SK-N-SH (cell line): Measurements from ENCODE around the gene TBKBP1. TPM values are rescaled to one million over a fixed set of nuclear protein-coding genes. Genes with fewer than 3 reads are reported as not detected.
"Not testable (repeated sequence)": the region's sequence is repeated elsewhere in the genome, so short reads cannot be mapped to it uniquely, and the experiment has no call there.

ENCODE experiments used
- CTCF ChIA-PET: fragments of 300-600, 350-600 bp; formaldehyde crosslinking; extraction: SDS; loops from one replicate; lab custom pipeline; 2021; lab: Yijun Ruan, JAX
- POLR2A ChIA-PET: fragments of 350-600 bp; sonication (Branson Sonifier 250); formaldehyde crosslinking; extraction: SDS; loops from one replicate; lab custom pipeline; 2020; ENCODE audit warnings: antibody characterized with exemption, inconsistent platforms; lab: Yijun Ruan, JAX
- DNase-seq: peaks from one replicate; pipeline ENCODE4 v3.0.0; 2012
- H2AFZ ChIP-seq: fragments of 200-600 bp; sonication (generic); 2 replicates; pipeline ENCODE4 v1.8.1; 2016; ENCODE audit warnings: antibody characterized with exemption, mild to moderate bottlenecking, low read depth
- H3F3A ChIP-seq: fragments of 200-600 bp; sonication (generic); replicated peaks from 2 replicates; pipeline ENCODE3; 2016; ENCODE audit warnings: antibody characterized with exemption, mild to moderate bottlenecking; ENCODE audit not compliant: insufficient read depth
- H3K27ac ChIP-seq, 2 experiments: fragments of 200-500 bp in 1 of 2; fragments of 200-600 bp in 1 of 2; sonication (Bioruptor generic) in 1 of 2; sonication (generic), shearing (Covaris generic) in 1 of 2; 2 replicates each; pipeline versions ENCODE4 v1.5.1 to v1.6.1; 2014 to 2016; ENCODE audit warnings: low read depth in 2 of 2, inconsistent platforms in 1 of 2, low read length in 1 of 2, mild to moderate bottlenecking in 1 of 2, mixed read lengths in 1 of 2
- H3K27me3 ChIP-seq: fragments of 200-600 bp; sonication (generic), shearing (Covaris generic); 2 replicates; pipeline ENCODE4 v1.6.1; 2016; ENCODE audit warnings: mixed run types; ENCODE audit not compliant: insufficient read depth
- H3K36me3 ChIP-seq, 2 experiments: fragments of 200-500 bp in 1 of 2; fragments of 200-600 bp in 1 of 2; sonication (Bioruptor generic) in 1 of 2; sonication (generic) in 1 of 2; replicated peaks in 1 of 2; 2 replicates each; pipeline versions ENCODE3 to v1.5.1; 2014 to 2016; ENCODE audit warnings: low read length in 1 of 2, mild to moderate bottlenecking in 1 of 2; ENCODE audit not compliant: insufficient read depth in 2 of 2, control insufficient read depth in 1 of 2
- H3K4me1 ChIP-seq, 2 experiments: fragments of 200-500 bp in 1 of 2; fragments of 200-600 bp in 1 of 2; sonication (Bioruptor generic) in 1 of 2; sonication (generic), shearing (Covaris generic) in 1 of 2; 2 replicates each; pipeline versions ENCODE4 v1.5.1 to v1.6.1; 2014 to 2016; ENCODE audit warnings: low read depth in 1 of 2, low read length in 1 of 2, mixed run types in 1 of 2; ENCODE audit not compliant: insufficient read depth in 2 of 2, control insufficient read depth in 1 of 2
- H3K4me2 ChIP-seq: fragments of 200-600 bp; sonication (generic), shearing (Covaris generic); 2 replicates; pipeline ENCODE4 v1.6.1; 2017; ENCODE audit warnings: mixed run types
- H3K4me3 ChIP-seq, 2 experiments: fragments of 200-500 bp in 1 of 2; fragments of 200-600 bp in 1 of 2; sonication (Bioruptor generic) in 1 of 2; sonication (generic), shearing (Covaris generic) in 1 of 2; 2 replicates each; pipeline versions ENCODE4 v1.5.1 to v1.8.1; 2014 to 2016; ENCODE audit warnings: low read depth in 2 of 2, inconsistent platforms in 1 of 2, low read length in 1 of 2, mild to moderate bottlenecking in 1 of 2, mixed read lengths in 1 of 2, moderate library complexity in 1 of 2
- H3K79me2 ChIP-seq: fragments of 200-600 bp; sonication (generic); 2 replicates; pipeline ENCODE4 v1.8.1; 2017; ENCODE audit warnings: mild to moderate bottlenecking; ENCODE audit not compliant: insufficient read depth
- H3K9ac ChIP-seq: fragments of 200-600 bp; sonication (generic); 2 replicates; pipeline ENCODE4 v1.6.1; 2017; ENCODE audit warnings: mixed run types
- H3K9me2 ChIP-seq: fragments of 200-600 bp; sonication (generic); 2 replicates; pipeline ENCODE4 v1.6.1; 2017; ENCODE audit warnings: mixed run types
- H3K9me3 ChIP-seq: fragments of 200-600 bp; sonication (generic); 2 replicates; pipeline ENCODE4 v1.6.1; 2017; ENCODE audit warnings: mixed run types, mild to moderate bottlenecking, moderate library complexity
- H4K20me1 ChIP-seq: fragments of 200-600 bp; sonication (generic); 2 replicates; pipeline ENCODE4 v1.6.1; 2017; ENCODE audit warnings: mild to moderate bottlenecking, mixed run types; ENCODE audit not compliant: insufficient read depth
- GATA2 ChIP-seq: sonication (generic); formaldehyde crosslinking; IDR thresholded peaks from 2 replicates; pipeline ENCODE4 v1.5.0; 2020; ENCODE audit warnings: mild to moderate bottlenecking, missing genetic modification reagents
- JUND ChIP-seq: IDR thresholded peaks from 2 replicates; pipeline ENCODE4 v1.4.0; 2012
- RCOR1 ChIP-seq: fragments of 150-350 bp; IDR thresholded peaks from 2 replicates; pipeline ENCODE4 v1.6.1; 2017; ENCODE audit warnings: antibody characterized with exemption, low read length
- RFX5 ChIP-seq: IDR thresholded peaks from 2 replicates; pipeline ENCODE4 v1.6.1; 2012; ENCODE audit warnings: mild to moderate bottlenecking, improper control_type of control experiment, low read length
- RXRA ChIP-seq: IDR thresholded peaks from 2 replicates; pipeline ENCODE4 v1.4.0; 2012; ENCODE audit warnings: low read depth, mild to moderate bottlenecking, borderline replicate concordance
- TEAD4 ChIP-seq: IDR thresholded peaks from 2 replicates; pipeline ENCODE4 v1.4.0; 2012; ENCODE audit warnings: mild to moderate bottlenecking, borderline replicate concordance; ENCODE audit not compliant: insufficient read depth
- WGBS: methylation state at CpG from one replicate; pipeline ENCODE4 v1.1.6; 2017; ENCODE audit warnings: low lambda C conversion rate; 5-methylcytosine and 5-hydroxymethylcytosine counted together
- polyA plus RNA-seq, 3 experiments: library from polyadenylated mRNA; depleted of rRNA; stranded (reverse); fragments of >200 nt; gene quantifications; 2 replicates each; pipeline ENCODE4 v1.2.3, GENCODE V29; 2012
- TF ChIP-seq, protein P1 (sequence below): IDR thresholded peaks from 2 replicates; pipeline ENCODE4 v1.6.1; 2012; ENCODE audit warnings: mild to moderate bottlenecking, low read depth, low read length, moderate library complexity
- TF ChIP-seq, protein P2 (sequence below): IDR thresholded peaks from 2 replicates; pipeline ENCODE4; 2012
- TF ChIP-seq, protein P3 (sequence below): IDR thresholded peaks from 2 replicates; pipeline ENCODE4 v1.4.0; 2012; ENCODE audit warnings: low read depth, borderline replicate concordance

Gene TBKBP1
- polyA plus RNA-seq, 1 of the 3 experiments (the other 2 are of a cell fraction), result 14.4 TPM

DNA sequence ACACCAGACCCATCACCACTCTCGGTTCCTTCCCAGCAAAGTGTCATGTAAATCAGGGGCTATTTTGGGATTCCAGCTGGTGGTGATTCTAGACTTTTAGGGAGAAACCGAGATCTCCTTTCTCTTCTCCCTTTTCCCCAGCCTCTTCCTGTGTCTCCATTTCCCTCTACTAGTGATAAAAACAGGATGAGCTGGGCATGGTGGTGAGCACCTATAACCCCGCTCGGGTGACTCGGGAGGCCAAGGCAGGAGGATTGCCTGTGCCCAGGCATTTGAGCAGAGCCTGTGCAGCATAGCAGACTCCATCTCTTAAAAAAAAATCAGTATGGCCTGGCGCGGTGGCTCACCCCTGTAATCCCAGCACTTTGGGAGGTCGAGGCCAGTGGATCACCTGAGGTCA lies 45.2 kb downstream of the TBKBP1 start:
- Histone ChIP-seq H3K4me1 (peaks cover 0 to 6% of the 10 kb centered on the region in 2 experiments; a peak in 1 of 4 replicates), H3K27me3 (peaks cover 83% of the 10 kb centered on the region), H3K27ac (no peak overlapping the region), H4K20me1 (no peaks in the 10 kb centered on the region), H3K9ac (no peak overlapping the region), H3K9me2 (no peaks in the 10 kb centered on the region), H3K4me3 (no peak overlapping the region), H2AFZ (no peak overlapping the region), H3F3A (no peaks in the 10 kb centered on the region), H3K9me3 (no peaks in the 10 kb centered on the region), H3K36me3 (no peaks in the 10 kb centered on the region), H3K4me2 (no peak overlapping the region), H3K79me2 (no peaks in the 10 kb centered on the region)
- ChIA-PET CTCF (interaction anchor here (1.0 to 13.6 kb wide), 6 partner anchors 11 to 83 kb away, joined by 3 to 211 read pairs (median 10); partner anchors contain the start of gene TBKBP1), POLR2A (interaction anchor here (0.6 kb wide), 1 partner anchor 169 kb away, joined by 4 read pairs; no protein-coding TSS in a partner anchor)
- 61% methylated on average over 8 of the region's 8 CpGs for WGBS
- TF ChIP-seq, protein P1, sequence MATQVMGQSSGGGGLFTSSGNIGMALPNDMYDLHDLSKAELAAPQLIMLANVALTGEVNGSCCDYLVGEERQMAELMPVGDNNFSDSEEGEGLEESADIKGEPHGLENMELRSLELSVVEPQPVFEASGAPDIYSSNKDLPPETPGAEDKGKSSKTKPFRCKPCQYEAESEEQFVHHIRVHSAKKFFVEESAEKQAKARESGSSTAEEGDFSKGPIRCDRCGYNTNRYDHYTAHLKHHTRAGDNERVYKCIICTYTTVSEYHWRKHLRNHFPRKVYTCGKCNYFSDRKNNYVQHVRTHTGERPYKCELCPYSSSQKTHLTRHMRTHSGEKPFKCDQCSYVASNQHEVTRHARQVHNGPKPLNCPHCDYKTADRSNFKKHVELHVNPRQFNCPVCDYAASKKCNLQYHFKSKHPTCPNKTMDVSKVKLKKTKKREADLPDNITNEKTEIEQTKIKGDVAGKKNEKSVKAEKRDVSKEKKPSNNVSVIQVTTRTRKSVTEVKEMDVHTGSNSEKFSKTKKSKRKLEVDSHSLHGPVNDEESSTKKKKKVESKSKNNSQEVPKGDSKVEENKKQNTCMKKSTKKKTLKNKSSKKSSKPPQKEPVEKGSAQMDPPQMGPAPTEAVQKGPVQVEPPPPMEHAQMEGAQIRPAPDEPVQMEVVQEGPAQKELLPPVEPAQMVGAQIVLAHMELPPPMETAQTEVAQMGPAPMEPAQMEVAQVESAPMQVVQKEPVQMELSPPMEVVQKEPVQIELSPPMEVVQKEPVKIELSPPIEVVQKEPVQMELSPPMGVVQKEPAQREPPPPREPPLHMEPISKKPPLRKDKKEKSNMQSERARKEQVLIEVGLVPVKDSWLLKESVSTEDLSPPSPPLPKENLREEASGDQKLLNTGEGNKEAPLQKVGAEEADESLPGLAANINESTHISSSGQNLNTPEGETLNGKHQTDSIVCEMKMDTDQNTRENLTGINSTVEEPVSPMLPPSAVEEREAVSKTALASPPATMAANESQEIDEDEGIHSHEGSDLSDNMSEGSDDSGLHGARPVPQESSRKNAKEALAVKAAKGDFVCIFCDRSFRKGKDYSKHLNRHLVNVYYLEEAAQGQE, result no peak
- TF ChIP-seq RXRA (no peak), JUND (no peak), TEAD4 (no peak), RFX5 (no peak), GATA2 (no peak), RCOR1 (no peak)
- TF ChIP-seq, protein P2, sequence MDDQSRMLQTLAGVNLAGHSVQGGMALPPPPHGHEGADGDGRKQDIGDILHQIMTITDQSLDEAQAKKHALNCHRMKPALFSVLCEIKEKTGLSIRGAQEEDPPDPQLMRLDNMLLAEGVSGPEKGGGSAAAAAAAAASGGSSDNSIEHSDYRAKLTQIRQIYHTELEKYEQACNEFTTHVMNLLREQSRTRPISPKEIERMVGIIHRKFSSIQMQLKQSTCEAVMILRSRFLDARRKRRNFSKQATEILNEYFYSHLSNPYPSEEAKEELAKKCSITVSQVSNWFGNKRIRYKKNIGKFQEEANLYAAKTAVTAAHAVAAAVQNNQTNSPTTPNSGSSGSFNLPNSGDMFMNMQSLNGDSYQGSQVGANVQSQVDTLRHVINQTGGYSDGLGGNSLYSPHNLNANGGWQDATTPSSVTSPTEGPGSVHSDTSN, result no peak
- TF ChIP-seq, protein P3, sequence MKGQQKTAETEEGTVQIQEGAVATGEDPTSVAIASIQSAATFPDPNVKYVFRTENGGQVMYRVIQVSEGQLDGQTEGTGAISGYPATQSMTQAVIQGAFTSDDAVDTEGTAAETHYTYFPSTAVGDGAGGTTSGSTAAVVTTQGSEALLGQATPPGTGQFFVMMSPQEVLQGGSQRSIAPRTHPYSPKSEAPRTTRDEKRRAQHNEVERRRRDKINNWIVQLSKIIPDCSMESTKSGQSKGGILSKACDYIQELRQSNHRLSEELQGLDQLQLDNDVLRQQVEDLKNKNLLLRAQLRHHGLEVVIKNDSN, result no peak
- TF ChIP-seq, all 33 proteins: peak for 0
- no peak for DNase-seq

DNA sequence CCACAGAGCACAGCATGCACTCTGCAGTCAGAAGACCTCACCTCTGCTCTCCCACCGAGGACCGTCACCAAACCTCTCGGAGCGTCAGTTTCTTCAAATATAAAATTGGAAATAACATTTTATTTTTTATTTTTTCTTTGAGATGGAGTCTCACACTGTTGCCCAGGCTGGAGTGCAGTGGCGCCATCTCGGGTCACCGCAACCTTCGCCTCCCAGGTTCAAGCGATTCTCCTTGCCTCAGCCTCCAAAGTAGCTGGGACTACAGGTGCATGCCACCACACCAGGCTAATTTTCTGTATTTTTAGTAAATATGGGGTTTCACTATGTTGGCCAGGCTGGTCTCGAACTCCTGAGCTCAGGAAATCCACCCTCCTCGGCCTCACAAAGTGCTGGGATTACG lies 46.0 kb downstream of the TBKBP1 start:
- H3K9me2 ChIP-seq, H3F3A ChIP-seq, H3K4me1 ChIP-seq, H3K79me2 ChIP-seq, POLR2A ChIA-PET, H3K9ac ChIP-seq, H2AFZ ChIP-seq, H3K4me2 ChIP-seq, H4K20me1 ChIP-seq, DNase-seq, H3K36me3 ChIP-seq, H3K27ac ChIP-seq, H3K4me3 ChIP-seq, H3K9me3 ChIP-seq: not testable (repeated sequence)
- CTCF ChIA-PET, result interaction anchor here (1.2 to 13.6 kb wide), 7 partner anchors 11 to 75 kb away, joined by 3 to 211 read pairs (median 12); partner anchors contain the start of gene TBKBP1
- peaks cover 83% of the 10 kb centered on the region for H3K27me3 ChIP-seq
- WGBS, result 73% methylated on average over 12 of the region's 12 CpGs
